ENCODE measurements around the gene LARP1B.
"Not testable (repeated sequence)": the region's sequence is repeated elsewhere in the genome, so short reads cannot be mapped to it uniquely, and the experiment has no call there.

The LARP1B gene

DNA sequence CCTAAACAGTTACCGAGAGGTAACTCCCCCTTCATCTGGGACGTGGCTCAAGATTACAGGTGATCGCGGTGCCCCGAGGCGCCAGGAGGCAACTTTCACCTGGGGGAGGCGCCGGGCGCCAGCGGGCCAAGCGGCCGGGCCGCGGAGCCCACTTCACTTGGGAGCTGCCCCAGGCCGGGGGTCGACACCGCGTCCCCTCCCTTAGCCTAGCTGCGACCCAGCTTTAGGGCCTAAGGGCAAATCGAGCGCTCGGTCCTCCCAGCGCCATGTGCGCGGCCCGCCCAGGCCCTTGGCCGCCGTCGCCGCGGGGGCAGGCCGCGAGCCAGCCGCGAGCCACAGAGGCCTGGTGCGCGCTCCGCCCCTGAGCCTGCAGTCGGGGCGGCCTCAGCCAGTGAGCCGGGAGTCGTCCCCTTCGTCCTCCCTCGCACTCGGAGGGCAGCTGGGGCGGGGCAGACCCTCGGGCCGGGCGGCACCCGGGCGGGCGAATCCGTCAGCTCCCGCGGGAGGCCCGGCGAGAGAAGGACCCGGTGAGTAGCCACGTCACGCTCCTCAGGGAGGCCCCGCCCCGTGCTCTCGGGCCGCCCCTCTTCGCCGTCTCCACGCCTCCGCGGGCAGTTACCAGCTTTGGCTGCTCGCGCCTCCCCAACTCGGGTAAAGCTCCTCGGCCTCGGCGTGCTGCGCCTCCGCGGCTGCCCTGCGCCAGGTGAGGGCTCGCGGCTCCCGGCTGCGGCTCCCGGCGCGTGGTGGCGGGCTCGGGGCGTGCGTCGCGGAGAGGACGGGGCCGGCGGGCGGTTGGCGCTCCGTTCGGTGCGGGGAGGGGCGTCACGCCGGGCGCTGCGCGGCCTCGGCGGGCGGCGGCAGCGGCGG, at the start of gene LARP1B:
Gene LARP1B, plus strand, starts transcription at position 614 of the 867 bp plus-strand sequence. CDS start 13,640 bp downstream, outside the sequence.
- DNase-seq (ENCODE audit: low read depth): peak; percentile 94

GRCh38 chr4:128025319-128025718, 35.8 kb upstream of the LARP1B start:
- no peak for DNase-seq (ENCODE audit: low read depth)

GRCh38 chr4:128029907-128030306, 31.2 kb upstream of the LARP1B start:
- no peak for DNase-seq (ENCODE audit: low read depth)

GRCh38 chr4:128031756-128032384, 29.2 kb upstream of the LARP1B start:
- no peak for DNase-seq (ENCODE audit: low read depth)

GRCh38 chr4:128039568-128039967, 21.5 kb upstream of the LARP1B start:
- no peak for DNase-seq (ENCODE audit: low read depth)

DNA sequence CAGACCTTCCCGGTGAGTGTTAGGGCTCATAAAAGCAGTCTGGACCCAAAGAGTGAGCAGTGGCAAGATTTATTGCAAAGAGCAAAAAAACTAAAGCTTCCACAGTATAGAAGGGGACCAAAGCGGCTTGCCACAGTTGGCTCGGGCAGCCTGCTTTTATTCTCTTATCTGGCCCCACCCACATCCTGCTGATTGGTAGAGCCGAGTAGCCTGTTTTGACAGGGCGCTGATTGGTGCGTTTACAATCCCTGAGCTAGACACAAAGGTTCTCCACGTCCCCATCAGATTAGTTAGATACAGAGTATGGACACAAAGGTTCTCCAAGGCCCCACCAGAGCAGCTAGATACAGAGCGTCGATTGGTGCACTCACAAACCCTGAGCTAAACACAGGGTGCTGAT, 14.1 kb upstream of the LARP1B start:
- DNase-seq (ENCODE audit: low read depth): not testable (repeated sequence)

- not testable (repeated sequence) for DNase-seq (ENCODE audit: low read depth)
Observed at GRCh38 chr4:128047514-128047913, 13.6 kb upstream of the LARP1B start.

GRCh38 chr4:128051229-128051628, 9.9 kb upstream of the LARP1B start:
- not testable (repeated sequence) for DNase-seq (ENCODE audit: low read depth)

- not testable (repeated sequence) for DNase-seq (ENCODE audit: low read depth)
Observed at GRCh38 chr4:128054907-128055306, 6.2 kb upstream of the LARP1B start.

DNA sequence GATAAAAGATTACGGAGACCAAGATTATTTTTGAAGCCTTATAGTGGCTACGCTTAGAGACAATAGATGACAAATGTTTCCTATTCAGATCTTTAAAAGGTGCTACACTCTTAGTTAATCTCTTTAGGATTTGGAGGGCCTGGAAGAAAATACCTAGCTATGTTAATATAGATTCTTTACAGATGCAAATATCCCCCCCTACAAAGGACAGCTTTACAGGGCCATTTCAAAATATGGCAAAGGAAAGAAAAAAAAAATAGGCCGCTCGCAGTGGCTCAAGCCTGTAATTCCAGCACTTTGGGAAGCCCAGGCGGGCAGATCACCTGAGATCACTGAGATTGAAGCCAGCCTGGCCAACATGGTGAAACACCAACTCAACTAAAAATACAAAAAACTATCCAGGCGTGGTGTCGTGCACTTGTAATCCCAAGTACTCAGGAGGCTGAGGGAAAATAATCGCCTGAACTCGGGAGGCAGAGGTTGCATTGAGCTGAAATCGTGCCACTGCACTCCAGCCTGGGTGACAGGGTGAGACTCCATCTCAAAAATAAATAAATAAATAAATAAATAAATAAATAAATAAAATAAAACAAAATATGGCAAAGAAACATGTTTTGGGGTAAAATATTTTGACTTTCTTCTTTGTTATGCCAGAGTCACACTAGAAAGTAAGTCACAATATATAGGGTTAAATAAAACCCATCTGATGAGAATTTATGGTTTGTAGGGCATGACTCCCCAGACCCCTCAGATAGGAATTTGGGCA, 5.5 kb upstream of the LARP1B start:
- DNase-seq (ENCODE audit: low read depth): not testable (repeated sequence)

DNA sequence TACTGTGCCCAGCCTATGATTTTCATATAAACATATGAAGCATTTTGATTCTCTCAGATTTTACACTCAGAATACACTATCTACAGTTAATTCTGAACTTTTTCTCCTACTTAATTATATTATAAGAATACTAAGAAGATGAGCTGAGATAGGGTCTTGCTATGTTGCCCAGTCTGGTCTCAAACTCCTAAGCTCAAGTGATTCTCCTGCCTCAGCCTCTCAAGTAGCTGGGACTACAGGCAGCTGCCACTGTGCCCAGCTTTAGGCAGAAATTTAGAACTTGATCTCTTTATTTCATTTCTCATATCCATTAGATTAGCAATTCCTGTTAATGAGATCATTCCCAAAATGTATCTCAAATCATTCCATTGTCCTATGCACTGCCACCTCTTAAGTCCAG, 4.7 kb upstream of the LARP1B start:
- no peak for DNase-seq (ENCODE audit: low read depth)

DNA sequence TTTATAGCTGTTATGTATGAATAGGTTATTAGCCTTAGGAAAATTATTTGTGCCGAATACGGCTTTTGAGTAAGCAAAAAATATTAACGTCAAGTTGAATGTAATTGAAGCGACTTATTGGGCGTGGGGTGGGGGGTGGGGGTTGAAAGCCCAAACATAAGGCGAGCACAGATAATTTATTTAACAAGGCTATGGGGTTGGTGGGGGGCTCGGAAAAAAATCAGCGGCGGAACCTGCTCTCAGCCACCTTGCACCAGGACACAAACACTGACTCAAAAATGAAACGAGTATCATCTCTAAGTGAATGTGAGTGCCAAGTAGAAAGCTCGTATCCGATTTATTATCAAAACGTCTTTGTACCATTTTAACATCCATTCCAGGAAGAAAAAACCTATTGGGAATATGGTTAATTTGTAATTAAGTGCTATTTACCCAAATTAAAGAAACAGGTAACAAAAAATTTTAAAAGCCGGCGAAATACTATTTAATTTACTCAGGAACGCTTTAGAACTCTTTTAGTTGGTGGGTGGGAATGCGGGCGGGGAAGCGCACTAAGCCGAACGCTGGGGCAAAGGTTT, 902 bp upstream of the LARP1B start:
- DNase-seq (ENCODE audit: low read depth): peak; percentile 0

GRCh38 chr4:128061566-128062536, 739 bp downstream of the LARP1B start:
- DNase-seq (ENCODE audit: low read depth): peak; percentile 16

DNA sequence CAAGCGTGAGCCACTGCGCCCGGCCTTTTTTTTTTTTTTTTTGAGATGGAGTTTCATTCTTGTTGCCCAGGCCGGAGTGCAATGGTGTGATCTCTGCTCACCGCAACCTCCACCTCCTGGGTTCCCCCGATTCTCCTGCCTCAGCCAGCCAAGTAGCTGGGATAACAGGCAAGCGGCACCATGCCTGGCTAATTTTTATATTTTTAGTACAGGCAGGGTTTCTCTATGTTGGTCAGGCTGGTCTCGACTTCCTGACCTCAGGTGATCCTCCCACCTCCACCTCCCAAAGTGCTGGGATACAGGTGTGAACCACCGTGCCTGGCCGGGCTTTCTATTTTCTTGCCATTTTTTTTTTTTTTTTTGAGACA, 5.3 kb downstream of the LARP1B start:
- DNase-seq (ENCODE audit: low read depth): not testable (repeated sequence)

- DNase-seq (ENCODE audit: low read depth): peak; percentile 3
Observed at GRCh38 chr4:128068918-128069317, 7.8 kb downstream of the LARP1B start.

DNA sequence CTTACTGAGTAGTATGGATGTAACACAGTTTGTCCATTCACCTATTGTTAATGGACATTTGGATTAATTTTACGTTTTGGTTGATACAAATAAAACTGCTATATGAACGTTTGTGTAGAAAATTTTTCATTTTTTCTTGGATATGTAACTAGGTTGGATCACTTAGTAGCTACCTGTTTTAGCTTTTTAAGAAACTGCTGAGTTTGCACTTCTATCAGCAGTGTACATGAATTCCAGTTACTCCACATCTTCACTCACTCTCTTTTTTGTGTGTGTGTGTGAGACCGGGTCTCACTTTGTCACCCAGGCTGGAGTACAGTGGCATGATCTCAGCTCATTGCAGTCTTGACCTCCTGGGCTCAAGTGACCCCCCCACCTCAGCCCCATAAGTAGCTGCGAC, 15.4 kb downstream of the LARP1B start:
- no peak for DNase-seq (ENCODE audit: low read depth)

GRCh38 chr4:128095293-128095692, 34.2 kb downstream of the LARP1B start:
- DNase-seq (ENCODE audit: low read depth): not testable (repeated sequence)

DNA sequence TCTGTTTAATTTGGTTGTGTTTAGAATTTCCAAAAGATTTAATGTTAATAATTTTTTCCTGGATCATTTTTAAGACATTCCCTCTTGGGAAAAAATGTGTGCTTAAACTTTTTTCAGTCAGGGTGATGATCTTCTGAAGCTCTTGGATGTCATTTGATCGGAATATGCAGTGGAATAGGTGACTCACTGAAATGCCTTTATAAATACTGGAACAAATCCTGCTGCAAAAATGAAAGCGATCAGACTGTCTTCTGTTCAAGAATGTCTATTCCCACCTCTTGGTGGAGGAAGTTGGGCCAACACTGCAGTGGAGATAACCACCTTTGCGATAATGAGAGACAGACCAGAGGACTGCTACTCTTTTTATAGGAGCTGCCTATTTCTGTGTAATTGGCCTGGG, 46.7 kb downstream of the LARP1B start:
- no peak for DNase-seq (ENCODE audit: low read depth)

DNA sequence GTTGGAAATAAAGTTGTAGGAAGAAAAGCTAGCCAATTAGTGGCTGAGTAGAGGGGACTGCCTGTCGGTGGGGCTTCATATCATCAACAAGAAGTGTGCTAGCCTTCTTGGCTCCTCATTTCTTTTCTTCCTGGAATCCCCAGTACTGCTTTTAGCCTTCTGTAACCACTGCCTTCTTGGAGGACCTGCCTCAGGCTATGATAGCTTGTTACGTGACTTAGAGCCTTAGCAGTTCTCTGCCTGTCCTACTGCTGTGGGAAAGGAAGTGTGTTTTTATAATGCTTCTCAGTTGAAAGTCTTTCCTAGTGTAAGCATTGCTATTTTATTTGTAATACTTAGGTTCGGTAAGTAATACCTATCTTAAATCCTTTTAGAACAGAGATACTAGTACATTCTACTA, 61.9 kb downstream of the LARP1B start:
- no peak for DNase-seq (ENCODE audit: low read depth)

GRCh38 chr4:128130621-128131020, 69.5 kb downstream of the LARP1B start:
- DNase-seq (ENCODE audit: low read depth): no peak

DNA sequence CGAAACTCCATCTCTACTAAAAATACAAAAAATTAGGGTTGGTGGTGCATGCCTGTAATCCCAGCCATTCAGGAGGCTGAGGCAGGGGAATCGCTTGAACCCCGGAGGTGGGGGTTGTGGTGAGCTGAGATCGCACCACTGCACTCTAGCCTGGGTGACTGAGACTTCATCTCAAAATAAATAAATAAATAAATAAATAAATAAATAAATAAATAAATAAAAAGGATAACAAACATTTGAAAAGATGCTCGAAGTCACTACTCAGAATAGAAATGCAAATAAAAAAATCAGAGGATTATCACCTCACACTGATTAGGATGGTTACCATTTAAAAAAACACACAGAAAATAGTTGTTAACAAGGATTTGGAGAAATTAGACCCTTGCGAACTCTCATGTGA, 73.8 kb downstream of the LARP1B start:
- no peak for DNase-seq (ENCODE audit: low read depth)
